Suprapubic skin (tissue), 4 donors: ENCODE measurements around the gene DSN1. TPM values are rescaled to one million over a fixed set of nuclear protein-coding genes. Genes with fewer than 3 reads are reported as not detected.

Source experiments
- DNase-seq, 2 donors: peaks; one replicate each; pipeline ENCODE4 v3.0.0-alpha.2; 2019; ENCODE audit warnings: low spot score in 2 of 2
- H3K27ac ChIP-seq: fragments of 200-600 bp; sonication (generic); one replicate; pipeline ENCODE4 v1.5.1; 2019
- H3K27me3 ChIP-seq: fragments of 200-600 bp; sonication (generic); one replicate; pipeline ENCODE4 v1.5.1; 2019
- H3K36me3 ChIP-seq: fragments of 200-600 bp; sonication (generic); one replicate; pipeline ENCODE4 v1.5.1; 2019
- H3K4me1 ChIP-seq: fragments of 200-600 bp; sonication (generic); one replicate; pipeline ENCODE4 v1.5.1; 2019
- H3K4me3 ChIP-seq: fragments of 200-600 bp; sonication (generic); one replicate; pipeline ENCODE4 v1.5.1; 2019; ENCODE audit warnings: mild to moderate bottlenecking
- H3K9me3 ChIP-seq: fragments of 200-600 bp; sonication (generic); one replicate; pipeline ENCODE4 v1.5.1; 2019
- CTCF ChIP-seq, 2 donors: fragments of 200-600 bp in 1 of 2; fragments of 450-650 bp in 1 of 2; sonication (generic) in 1 of 2; IDR thresholded peaks; one replicate each; pipeline ENCODE4 v1.5.1; 2016 to 2019; ENCODE audit warnings: antibody characterized with exemption in 2 of 2, mild to moderate bottlenecking in 1 of 2, moderate library complexity in 1 of 2
- EP300 ChIP-seq: sonication (generic); formaldehyde crosslinking; IDR thresholded peaks from one replicate; pipeline ENCODE4 v1.6.1; 2017; ENCODE audit warnings: antibody characterized with exemption
- POLR2A ChIP-seq, 2 donors: fragments of 450-650 bp; IDR thresholded peaks; one replicate each; pipeline ENCODE4 v1.6.1; 2017; ENCODE audit warnings: antibody characterized with exemption in 2 of 2, mild to moderate bottlenecking in 2 of 2, moderate library complexity in 2 of 2
- POLR2AphosphoS5 ChIP-seq, 3 donors: sonication (generic); formaldehyde crosslinking; IDR thresholded peaks; one replicate each; pipeline ENCODE4 v1.6.1; 2017; ENCODE audit warnings: antibody characterized with exemption in 3 of 3
- WGBS: methylation state at CpG from one replicate; pipeline ENCODE4 v1.1.5; 2018; 5-methylcytosine and 5-hydroxymethylcytosine counted together
- total RNA-seq, 4 donors: library from RNA; depleted of rRNA; stranded (reverse); fragments of >200 nt; gene quantifications; one replicate each; pipeline ENCODE4 v1.1.0, GENCODE V29; 2016

Gene DSN1
- total RNA-seq, 4 donors from 2014 or later: 6.7 to 13.5 (median 9.6) TPM

GRCh38 chr20:36712775-36713174 is 60.8 kb downstream of the DSN1 start:
- H3K27ac ChIP-seq: no peak overlapping the region
- H3K4me1 ChIP-seq: no peaks in the 10 kb centered on the region
- WGBS: 100% methylated on average over 1 of the region's 1 CpG
- H3K27me3 ChIP-seq: no peaks in the 10 kb centered on the region
- H3K9me3 ChIP-seq: no peaks in the 10 kb centered on the region
- no peak overlapping the region for H3K4me3 ChIP-seq
- DNase-seq: no peak
- no peak for TF ChIP-seq POLR2A (IDR thresholded peaks at IDR 0.05)
- TF ChIP-seq CTCF (IDR thresholded peaks at IDR 0.05): no peak
- no peak for TF ChIP-seq POLR2AphosphoS5 (IDR thresholded peaks at IDR 0.05)
- no peak for TF ChIP-seq EP300
- no peaks in the 10 kb centered on the region for H3K36me3 ChIP-seq

GRCh38 chr20:36709126-36709525 is 64.4 kb downstream of the DSN1 start:
- WGBS: 74% methylated on average over 5 of the region's 5 CpGs
- Histone ChIP-seq H3K4me3 (no peak overlapping the region), H3K36me3 (peaks cover 3% of the 10 kb centered on the region), H3K27ac (no peak overlapping the region), H3K4me1 (no peaks in the 10 kb centered on the region), H3K27me3 (no peaks in the 10 kb centered on the region), H3K9me3 (no peaks in the 10 kb centered on the region)
- DNase-seq: no peak
- TF ChIP-seq POLR2A (IDR thresholded peaks at IDR 0.05): no peak
- no peak for TF ChIP-seq EP300
- no peak for TF ChIP-seq CTCF (IDR thresholded peaks at IDR 0.05)
- TF ChIP-seq POLR2AphosphoS5 (IDR thresholded peaks at IDR 0.05): no peak

GRCh38 chr20:36703530-36703929 is 70.0 kb downstream of the DSN1 start:
- Histone ChIP-seq H3K27ac (no peak overlapping the region), H3K36me3 (peaks cover 3% of the 10 kb centered on the region), H3K27me3 (no peaks in the 10 kb centered on the region), H3K4me3 (no peak overlapping the region), H3K4me1 (no peaks in the 10 kb centered on the region), H3K9me3 (no peaks in the 10 kb centered on the region)
- TF ChIP-seq POLR2A (IDR thresholded peaks at IDR 0.05) (no peak), POLR2AphosphoS5 (IDR thresholded peaks at IDR 0.05) (no peak), EP300 (no peak), CTCF (IDR thresholded peaks at IDR 0.05) (no peak)
- DNase-seq: no peak
- 94% methylated on average over 4 of the region's 4 CpGs for WGBS

Other genes starting within 250 kb of the DSN1 start
- gene MYL9, start 232.2 kb downstream of the DSN1 start, total RNA-seq: 10 to 100 TPM; 29.4 to 34.0 (median 30.7) TPM
- gene TGIF2, start 200.2 kb downstream of the DSN1 start, total RNA-seq: 10 to 100 TPM in 1 of 4 donors, 1 to 10 TPM in 3; 8.1 to 11.3 (median 9.1) TPM
- gene RAB5IF, start 168.0 kb downstream of the DSN1 start, total RNA-seq: 100 to 1,000 TPM in 2 of 4 donors, 10 to 100 TPM in 2; 42.2 to 127 (median 89.4) TPM
- gene SLA2, start 127.6 kb downstream of the DSN1 start, total RNA-seq: under 1 TPM in 2 of 4 donors, not detected in 2; 0.30 to 0.97 TPM
- gene NDRG3, start 27.7 kb downstream of the DSN1 start, total RNA-seq: 10 to 100 TPM; 19.2 to 24.2 (median 22.7) TPM
- not detected for gene TLDC2, start 102.4 kb upstream of the DSN1 start, total RNA-seq
- 10 to 100 TPM; 32.9 to 77.4 (median 44.2) TPM for gene SAMHD1, start 177.9 kb upstream of the DSN1 start, total RNA-seq